KOPT-K1 (cell line): ENCODE data around the gene RILPL1.
"Not testable (repeated sequence)": the region's sequence is repeated elsewhere in the genome, so short reads cannot be mapped to it uniquely, and the experiment has no call there.

ENCODE experiments used
- H3K27ac ChIP-seq: fragments of 200-600 bp; sonication (generic); 2 replicates; pipeline ENCODE4 v1.5.1; 2016; ENCODE audit warnings: antibody characterized with exemption, mild to moderate bottlenecking, low read depth, low read length; ENCODE audit not compliant: poor library complexity, severe bottlenecking
- H3K36me3 ChIP-seq: fragments of 200-600 bp; sonication (generic); 2 replicates; pipeline ENCODE4 v1.5.1; 2017; ENCODE audit warnings: antibody characterized with exemption, mild to moderate bottlenecking, low read length, moderate library complexity; ENCODE audit not compliant: insufficient read depth
- H3K9me3 ChIP-seq: fragments of 200-600 bp; sonication (generic); 2 replicates; pipeline ENCODE4 v1.5.1; 2017; ENCODE audit warnings: antibody characterized with exemption, low read length, mild to moderate bottlenecking; ENCODE audit not compliant: insufficient read depth, poor library complexity, severe bottlenecking

RILPL1 gene

GRCh38 chr12:123491056-123491455, 42.5 kb downstream of the RILPL1 start:
- no peak overlapping the region for H3K27ac ChIP-seq
- no peaks in the 10 kb centered on the region for H3K36me3 ChIP-seq
- no peaks in the 10 kb centered on the region for H3K9me3 ChIP-seq

GRCh38 chr12:123490089-123490488, 43.4 kb downstream of the RILPL1 start:
- H3K36me3 ChIP-seq, result no peaks in the 10 kb centered on the region
- no peak overlapping the region for H3K27ac ChIP-seq
- H3K9me3 ChIP-seq, result no peaks in the 10 kb centered on the region

GRCh38 chr12:123489580-123489979, 43.9 kb downstream of the RILPL1 start:
- H3K9me3 ChIP-seq, result no peaks in the 10 kb centered on the region
- no peak overlapping the region for H3K27ac ChIP-seq
- no peaks in the 10 kb centered on the region for H3K36me3 ChIP-seq

GRCh38 chr12:123488539-123489230, 44.8 kb downstream of the RILPL1 start:
- H3K27ac ChIP-seq, result no peak overlapping the region
- H3K9me3 ChIP-seq, result no peaks in the 10 kb centered on the region
- H3K36me3 ChIP-seq, result no peaks in the 10 kb centered on the region

GRCh38 chr12:123487428-123487827, 46.1 kb downstream of the RILPL1 start:
- Histone ChIP-seq H3K9me3 (no peaks in the 10 kb centered on the region), H3K27ac (no peak overlapping the region), H3K36me3 (no peaks in the 10 kb centered on the region)

GRCh38 chr12:123485756-123486155, 47.8 kb downstream of the RILPL1 start:
- H3K27ac ChIP-seq, result no peak overlapping the region

GRCh38 chr12:123483602-123484248, 49.8 kb downstream of the RILPL1 start:
- H3K27ac ChIP-seq, result peak overlapping the region; percentile 60
- no peaks in the 10 kb centered on the region for H3K36me3 ChIP-seq
- H3K9me3 ChIP-seq, result no peaks in the 10 kb centered on the region

More at GRCh38 chr12:123485756-123486155, 47.8 kb downstream of the RILPL1 start:
- no peaks in the 10 kb centered on the region for H3K36me3 ChIP-seq
- no peaks in the 10 kb centered on the region for H3K9me3 ChIP-seq

- no peaks in the 10 kb centered on the region for H3K9me3 ChIP-seq
- no peaks in the 10 kb centered on the region for H3K36me3 ChIP-seq
- H3K27ac ChIP-seq, result peak overlapping the region; percentile 60
These were observed 50.6 kb downstream of the RILPL1 start for GRCh38 chr12:123482876-123483275.

GRCh38 chr12:123481251-123481650, 52.3 kb downstream of the RILPL1 start:
- not testable (repeated sequence) for H3K9me3 ChIP-seq, H3K36me3 ChIP-seq, H3K27ac ChIP-seq

GRCh38 chr12:123479442-123480180, 53.9 kb downstream of the RILPL1 start:
- no peaks in the 10 kb centered on the region for H3K9me3 ChIP-seq
- H3K27ac ChIP-seq, result no peak overlapping the region
- no peaks in the 10 kb centered on the region for H3K36me3 ChIP-seq

GRCh38 chr12:123478762-123479161, 54.8 kb downstream of the RILPL1 start:
- no peaks in the 10 kb centered on the region for H3K36me3 ChIP-seq
- H3K27ac ChIP-seq, result no peak overlapping the region
- H3K9me3 ChIP-seq, result no peaks in the 10 kb centered on the region

- no peak overlapping the region for H3K27ac ChIP-seq
- no peaks in the 10 kb centered on the region for H3K36me3 ChIP-seq
- H3K9me3 ChIP-seq, result no peaks in the 10 kb centered on the region
These were observed 55.5 kb downstream of the RILPL1 start for GRCh38 chr12:123478069-123478468.

- Histone ChIP-seq H3K9me3 (no peaks in the 10 kb centered on the region), H3K36me3 (peaks cover 16% of the 10 kb centered on the region; the same call in 1 of the 2 replicates), H3K27ac (no peak overlapping the region)
These were observed 58.2 kb downstream of the RILPL1 start for GRCh38 chr12:123475246-123475703.

- Histone ChIP-seq H3K36me3 (peaks cover 16% of the 10 kb centered on the region), H3K27ac (no peak overlapping the region), H3K9me3 (no peaks in the 10 kb centered on the region)
These were observed 58.9 kb downstream of the RILPL1 start for GRCh38 chr12:123474485-123475245.

GRCh38 chr12:123472438-123472849, 61.1 kb downstream of the RILPL1 start:
- Histone ChIP-seq H3K36me3 (peaks cover 18% of the 10 kb centered on the region), H3K9me3 (no peaks in the 10 kb centered on the region), H3K27ac (no peak overlapping the region)
